ENCODE data around the gene SOWAHA. TPM values are rescaled to one million over a fixed set of nuclear protein-coding genes. Genes with fewer than 3 reads are reported as not detected.

Gene SOWAHA
- total and polyA plus RNA-seq, 2 of the 8 experiments (the other 6 are each of a cell fraction or from before 2014, with no cell fraction given), result 0.09 to 0.11 TPM

- Histone ChIP-seq H3K18ac (ENCODE audit: extremely low read depth, low read length) (peak overlapping the region; percentile 51), H3K4ac (replicated peaks; ENCODE audit: insufficient read length, low read depth, low read length) (peak overlapping the region; percentile 29), H2AFZ (ENCODE audit: low read length) (peak overlapping the region; percentile 55; the same call in 1 of the 2 replicates), H2BK120ac (replicated peaks; ENCODE audit: low read depth, low read length) (no peak overlapping the region), H2BK15ac (ENCODE audit: low read length) (no peak overlapping the region), H2BK20ac (ENCODE audit: low read length) (peak overlapping the region; percentile 55; the same call in 1 of the 2 replicates), H3K9me3 (ENCODE audit: insufficient read depth in 2 of 2, low read depth in 1 of 2, low read length in 1 of 2) (no peaks in the 10 kb centered on the region), H3K79me1 (ENCODE audit: low read depth, low read length) (no peaks in the 10 kb centered on the region), H3K14ac (ENCODE audit: insufficient read length) (no peak overlapping the region), H2BK5ac (ENCODE audit: low read depth, low read length) (peak overlapping the region; percentile 71; the same call in 1 of the 2 replicates), H3K9ac (replicated peaks in 1 of 4; ENCODE audit: extremely low read depth in 1 of 4, low read depth in 3 of 4, low read length in 3 of 4) (peak overlapping the region in 2 of 4 experiments; percentile 40 to 43; a peak in 5 of 7 replicates), H3K4me3 (ENCODE audit: extremely low read depth in 1 of 4, insufficient read depth in 2 of 4, low read depth in 3 of 4, low read length in 4 of 4) (peak overlapping the region; percentile 28 to 50 (median 34)), H3K23ac (ENCODE audit: insufficient read length) (no peak overlapping the region), H4K5ac (ENCODE audit: insufficient read length, low read depth, low read length) (peak overlapping the region; percentile 69), H3K27ac (ENCODE audit: low read depth, low read length) (peak overlapping the region; percentile 35; the same call in 1 of the 2 replicates), H3K79me2 (ENCODE audit: control insufficient read depth in 1 of 2, insufficient read depth in 2 of 2, low read length in 2 of 2) (no peaks in the 10 kb centered on the region), H3K56ac (replicated peaks; ENCODE audit: insufficient read length, low read depth, low read length) (peak overlapping the region; percentile 72), H3K27me3 (replicated peaks in 1 of 4; ENCODE audit: control insufficient read depth in 3 of 4, extremely low read depth in 1 of 4, insufficient read depth in 3 of 4, low read length in 3 of 4) (peaks cover 9 to 50% (median 40%) of the 10 kb centered on the region in 4 experiments), H4K20me1 (replicated peaks in 1 of 2; ENCODE audit: control insufficient read depth in 1 of 2, insufficient read depth in 2 of 2, low read length in 2 of 2) (no peaks in the 10 kb centered on the region), H3K4me2 (ENCODE audit: insufficient read depth in 1 of 2, low read depth in 2 of 2, low read length in 2 of 2) (peak overlapping the region; percentile 62 to 64), H4K8ac (ENCODE audit: extremely low read depth, insufficient read depth, low read length) (peak overlapping the region; percentile 91), H3K4me1 (replicated peaks in 1 of 4; ENCODE audit: control insufficient read depth in 3 of 4, insufficient read depth in 4 of 4, low read length in 3 of 4) (peaks cover 0 to 18% (median 17%) of the 10 kb centered on the region in 4 experiments; a peak in 6 of 7 replicates), H2AK5ac (ENCODE audit: low read depth, low read length) (no peak overlapping the region), H2BK12ac (ENCODE audit: low read depth, low read length) (peak overlapping the region; percentile 84; the same call in 1 of the 2 replicates), H3K23me2 (ENCODE audit: low read depth, low read length) (peaks cover 10% of the 10 kb centered on the region; the same call in 1 of the 2 replicates), H4K91ac (replicated peaks; ENCODE audit: insufficient read length, low read length) (peak overlapping the region; percentile 25), H3K36me3 (ENCODE audit: control insufficient read depth in 2 of 4, insufficient read depth in 4 of 4, low read length in 3 of 4) (no peaks in the 10 kb centered on the region)
- DNase-seq (ENCODE audit: low read depth in 1 of 2, low spot score in 2 of 2) (peak; percentile 69 to 86), FAIRE-seq (no peak)
- CTCF ChIA-PET (ENCODE audit: partially characterized antibody), result interaction anchor here (0.7 to 25.6 kb wide), 14 partner anchors 9 to 288 kb away, joined by 3 to 465 read pairs (median 4); partner anchors contain the start of genes CCNI2, GDF9, LEAP2 and SEPTIN8
- POLR2A ChIA-PET (ENCODE audit: partially characterized antibody), result interaction anchor here (0.9 to 2.8 kb wide), 10 partner anchors 8 to 141 kb away, joined by 3 to 17 read pairs (median 4); partner anchors contain the start of genes AFF4, SEPTIN8 and SOWAHA
- WGBS, 2 experiments (ENCODE audit: extremely low coverage in 1 of 2, insufficient coverage in 1 of 2, insufficient read length in 1 of 2, insufficient replicate concordance in 2 of 2, low coverage in 1 of 2, low lambda C conversion rate in 2 of 2, missing lambda C conversion rate in 1 of 2), result 10% methylated on average over 65 of the region's 68 CpGs; no CpG with 5 or more reads in 1 of the 2 experiments
- no peak for TF ChIP-seq SP4 (IDR thresholded peaks at IDR 0.05; ENCODE audit: low read length)
- TF ChIP-seq, protein P1, sequence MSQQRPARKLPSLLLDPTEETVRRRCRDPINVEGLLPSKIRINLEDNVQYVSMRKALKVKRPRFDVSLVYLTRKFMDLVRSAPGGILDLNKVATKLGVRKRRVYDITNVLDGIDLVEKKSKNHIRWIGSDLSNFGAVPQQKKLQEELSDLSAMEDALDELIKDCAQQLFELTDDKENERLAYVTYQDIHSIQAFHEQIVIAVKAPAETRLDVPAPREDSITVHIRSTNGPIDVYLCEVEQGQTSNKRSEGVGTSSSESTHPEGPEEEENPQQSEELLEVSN (IDR thresholded peaks at IDR 0.05), result peak; percentile 95
- TF ChIP-seq FOSL1 (IDR thresholded peaks at IDR 0.05; ENCODE audit: insufficient read depth, low read depth, low read length), result no peak
- TF ChIP-seq CBX5 (IDR thresholded peaks at IDR 0.05; ENCODE audit: low read depth, low read length), result no peak
- no peak for TF ChIP-seq SIN3A (conservative IDR thresholded peaks at IDR 0.05 in 1 of 2, IDR thresholded peaks at IDR 0.05 in 1 of 2; ENCODE audit: low read depth in 1 of 2, low read length in 2 of 2)
- peak; percentile 43; the same call in 1 of the 2 replicates for TF ChIP-seq KDM1A (IDR thresholded peaks at IDR 0.05; ENCODE audit: borderline replicate concordance, low read length)
- peak; percentile 55; the same call in 1 of the 2 replicates for TF ChIP-seq POLR2AphosphoS5 (IDR thresholded peaks at IDR 0.05; ENCODE audit: low read depth, low read length)
- TF ChIP-seq CBX8 (IDR thresholded peaks at IDR 0.05; ENCODE audit: borderline replicate concordance, low read depth, low read length), result no peak
- TF ChIP-seq MAFK (IDR thresholded peaks at IDR 0.05; ENCODE audit: low read depth, low read length), result no peak
Observed at GRCh38 chr5:132822650-132823480, 9.8 kb downstream of the SOWAHA start.
